Small intestine (tissue), 7 donors: Measurements from ENCODE around the gene NCAM1. TPM values are rescaled to one million over a fixed set of nuclear protein-coding genes. Genes with fewer than 3 reads are reported as not detected.

Source experiments
- DNase-seq, 2 donors: peaks; one replicate each; pipeline versions ENCODE4 v3.0.0 to v3.0.0-alpha.2; 2013
- FAIRE-seq: peaks from 2 replicates; lab custom pipeline; 2012; peaks lifted over from hg19 to GRCh38; lab: Jason Lieb, UNC
- H3K27ac ChIP-seq, 3 donors: one replicate each; pipeline ENCODE4 v1.5.1; 2013; ENCODE audit warnings: low read length in 2 of 3, mild to moderate bottlenecking in 2 of 3, control low read depth in 1 of 3, inconsistent platforms in 1 of 3, low read depth in 1 of 3, moderate library complexity in 1 of 3
- H3K27me3 ChIP-seq, 3 donors: one replicate each; pipeline ENCODE4 v1.6.1; 2013; ENCODE audit warnings: low read length in 3 of 3, inconsistent platforms in 1 of 3; ENCODE audit not compliant: control insufficient read depth in 3 of 3, insufficient read depth in 3 of 3
- H3K36me3 ChIP-seq, 3 donors: one replicate each; pipeline ENCODE4 v1.6.1; 2013; ENCODE audit warnings: low read length in 3 of 3, inconsistent platforms in 1 of 3, low read depth in 1 of 3, mild to moderate bottlenecking in 1 of 3, moderate library complexity in 1 of 3; ENCODE audit not compliant: control insufficient read depth in 3 of 3, insufficient read depth in 2 of 3
- H3K4me1 ChIP-seq, 3 donors: one replicate each; pipeline ENCODE4 v1.6.1; 2013; ENCODE audit warnings: low read length in 2 of 3, inconsistent platforms in 1 of 3, low read depth in 1 of 3, mild to moderate bottlenecking in 1 of 3, moderate library complexity in 1 of 3; ENCODE audit not compliant: control insufficient read depth in 3 of 3, insufficient read depth in 2 of 3
- H3K4me3 ChIP-seq, 3 donors: one replicate each; pipeline ENCODE4 v1.5.1; 2013; ENCODE audit warnings: low read length in 3 of 3, control low read depth in 1 of 3, inconsistent platforms in 1 of 3, low read depth in 1 of 3, mild to moderate bottlenecking in 1 of 3, moderate library complexity in 1 of 3
- H3K9me3 ChIP-seq, 2 donors: one replicate each; pipeline ENCODE4 v1.6.1; 2013; ENCODE audit warnings: low read depth in 1 of 2, low read length in 1 of 2; ENCODE audit not compliant: control insufficient read depth in 2 of 2, insufficient read depth in 1 of 2
- WGBS, 3 donors: extraction: QIAGEN DNeasy Blood & Tissue Kit; methylation state at CpG; one replicate each; pipeline ENCODE4 v1.1.7; 2013; 5-methylcytosine and 5-hydroxymethylcytosine counted together
- polyA plus RNA-seq, 4 donors: library from polyadenylated mRNA; stranded (reverse) in 3 of 4; unstranded in 1 of 4; fragments of 200-250 nt in 3 of 4; fragments of 120-200 nt in 1 of 4; gene quantifications; one replicate each; pipeline versions ENCODE4 v1.2.1 to v1.2.3, GENCODE V29; 2013
- donor health status: healthy with polysubstance abuse.
- donor health status: control.
- donor health status: control.
- donor health status: Bipolar disorder and iron deficiency.
- donor health status: healthy.

NCAM1 gene
- polyA plus RNA-seq, 4 donors, result 0.67 to 16.2 (median 9.1) TPM

DNA sequence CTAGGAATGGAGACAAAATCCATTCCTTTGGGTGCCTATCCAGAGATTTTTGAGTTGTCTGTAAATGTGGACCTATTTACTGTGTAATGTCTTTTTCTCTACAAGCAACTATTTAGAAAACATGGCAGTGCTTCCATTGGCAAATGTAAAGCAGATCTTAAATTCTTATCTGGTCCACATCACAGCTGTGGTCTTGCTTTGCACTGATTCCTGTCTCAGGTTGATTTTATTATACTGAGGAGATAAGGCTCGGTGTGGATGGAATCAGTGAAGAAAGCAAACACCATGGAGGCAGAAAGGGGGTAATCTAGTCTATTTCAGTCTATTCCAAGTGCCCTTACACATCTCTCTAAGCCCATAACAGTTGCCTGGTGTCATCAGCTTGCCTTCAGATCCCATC, 160.5 kb downstream of the NCAM1 start:
- Histone ChIP-seq H3K36me3 (no peaks in the 10 kb centered on the region), H3K27me3 (no peaks in the 10 kb centered on the region), H3K4me3 (no peak overlapping the region), H3K9me3 (no peaks in the 10 kb centered on the region), H3K4me1 (no peaks in the 10 kb centered on the region), H3K27ac (no peak overlapping the region)
- FAIRE-seq (no peak), DNase-seq (no peak)
- 4 to 45% (median 15%) methylated on average over 1 of the region's 1 CpG for WGBS, 3 donors

DNA sequence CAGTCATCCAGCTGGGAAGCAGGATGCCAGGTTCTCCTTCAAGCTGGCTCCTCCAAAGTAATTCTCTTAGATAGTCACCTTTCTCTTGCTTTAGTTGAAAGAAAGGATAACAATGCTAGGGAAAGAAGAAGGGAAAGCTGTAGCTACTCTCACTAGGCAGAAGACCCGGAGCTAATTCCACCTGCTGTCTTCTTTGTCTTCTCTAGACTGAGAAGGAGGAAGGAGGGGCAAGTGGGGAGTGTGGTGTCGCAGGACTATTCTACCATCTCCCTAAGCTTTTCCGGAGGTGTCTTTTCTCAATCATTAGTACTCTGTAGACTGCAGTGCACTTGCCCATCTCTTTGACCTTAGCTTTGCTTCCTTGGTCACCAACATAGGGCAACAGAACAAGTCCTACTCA, 162.8 kb downstream of the NCAM1 start:
- Histone ChIP-seq H3K4me1 (no peaks in the 10 kb centered on the region), H3K9me3 (no peaks in the 10 kb centered on the region), H3K36me3 (no peaks in the 10 kb centered on the region), H3K4me3 (no peak overlapping the region), H3K27me3 (no peaks in the 10 kb centered on the region), H3K27ac (no peak overlapping the region)
- DNase-seq, result no peak
- 68 to 79% (median 70%) methylated on average over 3 of the region's 3 CpGs for WGBS, 3 donors
- no peak for FAIRE-seq

DNA sequence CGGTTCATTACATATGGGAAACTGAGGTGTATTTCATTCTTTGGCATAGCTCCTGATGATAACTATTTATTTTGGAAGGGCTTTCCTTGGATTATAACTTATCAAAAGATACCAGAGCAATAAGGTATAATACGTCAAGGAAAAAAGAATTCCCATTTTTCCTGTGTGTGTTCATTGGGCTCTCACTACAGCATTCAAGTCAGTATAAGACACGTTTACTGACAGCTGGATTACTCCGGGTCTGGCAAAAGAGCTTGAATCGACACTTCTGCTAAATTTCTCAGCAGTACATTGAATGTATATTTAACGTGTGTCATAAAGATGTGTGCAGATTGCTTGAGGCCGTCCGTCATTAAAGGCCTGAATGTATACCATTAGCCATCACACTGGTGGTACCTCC, 163.4 kb downstream of the NCAM1 start:
- Histone ChIP-seq H3K36me3 (no peaks in the 10 kb centered on the region), H3K27me3 (no peaks in the 10 kb centered on the region), H3K27ac (no peak overlapping the region), H3K9me3 (no peaks in the 10 kb centered on the region), H3K4me3 (no peak overlapping the region), H3K4me1 (no peaks in the 10 kb centered on the region)
- FAIRE-seq (no peak), DNase-seq (no peak)
- 84 to 87% (median 85%) methylated on average over 8 of the region's 8 CpGs for WGBS, 3 donors

DNA sequence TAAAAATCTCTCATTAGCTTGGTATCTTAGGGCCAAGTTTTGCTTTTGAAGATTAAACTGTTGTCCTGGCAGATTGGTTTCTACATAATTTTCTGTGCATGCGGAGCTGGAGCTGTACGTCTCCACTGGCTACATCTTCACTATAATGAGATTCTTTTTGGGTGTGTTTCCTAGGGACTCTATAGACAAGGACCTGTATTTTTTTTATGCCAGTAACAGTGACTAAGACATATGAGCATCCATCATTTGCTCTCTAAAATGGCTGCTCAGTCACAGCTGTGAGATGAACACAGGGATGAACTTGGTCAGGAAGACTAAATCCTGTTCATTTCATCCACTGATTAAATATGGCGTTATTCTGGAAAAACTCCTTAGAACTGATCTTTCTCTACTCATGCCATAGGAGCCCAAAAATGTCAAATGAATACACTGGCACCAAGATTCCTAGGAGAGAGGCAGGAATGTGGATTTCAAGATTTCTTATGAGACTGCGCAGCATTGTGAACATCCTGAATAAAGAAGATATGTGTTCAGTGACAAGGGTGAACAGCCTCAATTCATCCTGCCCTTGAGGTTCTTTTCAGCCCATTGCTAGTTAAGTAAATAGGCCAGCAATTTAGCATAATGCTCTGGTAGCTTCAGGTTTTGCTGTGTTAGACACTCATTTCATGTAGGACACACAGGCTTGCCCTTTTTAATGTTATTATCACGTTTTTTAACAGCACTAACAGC, 168.2 kb downstream of the NCAM1 start:
- H3K9me3 ChIP-seq, result peaks cover 0 to 3% of the 10 kb centered on the region in 2 donors
- H3K4me3 ChIP-seq, result no peak overlapping the region
- no peaks in the 10 kb centered on the region for H3K4me1 ChIP-seq
- H3K36me3 ChIP-seq, result no peaks in the 10 kb centered on the region
- no peaks in the 10 kb centered on the region for H3K27me3 ChIP-seq
- H3K27ac ChIP-seq, result no peak overlapping the region
- FAIRE-seq (no peak), DNase-seq (no peak)
- 82 to 85% (median 82%) methylated on average over 5 of the region's 5 CpGs for WGBS, 3 donors

DNA sequence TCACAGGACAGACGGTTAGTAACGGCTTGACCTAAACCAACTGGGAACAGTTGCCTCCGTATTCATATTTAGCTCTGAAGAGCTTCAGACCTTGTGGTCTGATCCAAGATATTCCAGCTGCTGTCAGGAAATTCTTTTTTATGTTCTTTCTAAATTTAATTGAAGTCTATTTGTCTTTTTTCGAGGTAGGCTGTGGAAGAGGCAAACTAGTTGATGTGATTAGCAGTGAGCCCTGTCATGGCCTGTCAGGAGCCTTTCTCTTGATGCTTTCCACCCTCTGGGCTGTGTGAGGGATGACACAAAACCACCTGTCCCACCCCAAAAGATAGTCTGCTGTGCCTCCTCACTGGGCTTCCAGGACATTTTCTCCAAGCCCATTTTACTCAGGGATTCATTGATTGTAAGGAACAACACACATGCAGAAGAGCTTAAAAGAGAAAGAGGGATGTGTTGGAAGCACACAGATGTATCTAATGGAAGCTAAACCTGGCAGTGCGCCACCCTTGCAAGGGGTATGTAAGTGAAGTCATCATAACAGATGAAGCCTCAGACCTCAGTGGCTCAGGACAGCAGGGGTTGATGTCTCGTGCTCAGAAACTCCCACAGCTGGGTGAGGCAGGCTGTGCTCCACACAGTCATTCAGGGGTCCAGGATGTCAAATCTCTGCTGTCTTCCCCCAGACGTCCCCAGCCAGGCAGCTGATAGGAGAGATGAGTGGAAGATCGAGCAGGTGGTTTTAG, 170.0 kb downstream of the NCAM1 start:
- Histone ChIP-seq H3K36me3 (no peaks in the 10 kb centered on the region), H3K27ac (no peak overlapping the region), H3K4me1 (no peaks in the 10 kb centered on the region), H3K9me3 (peaks cover 0 to 3% of the 10 kb centered on the region in 2 donors), H3K4me3 (no peak overlapping the region), H3K27me3 (no peaks in the 10 kb centered on the region)
- FAIRE-seq (no peak), DNase-seq (no peak)
- 73 to 78% (median 74%) methylated on average over 8 of the region's 8 CpGs for WGBS, 3 donors

DNA sequence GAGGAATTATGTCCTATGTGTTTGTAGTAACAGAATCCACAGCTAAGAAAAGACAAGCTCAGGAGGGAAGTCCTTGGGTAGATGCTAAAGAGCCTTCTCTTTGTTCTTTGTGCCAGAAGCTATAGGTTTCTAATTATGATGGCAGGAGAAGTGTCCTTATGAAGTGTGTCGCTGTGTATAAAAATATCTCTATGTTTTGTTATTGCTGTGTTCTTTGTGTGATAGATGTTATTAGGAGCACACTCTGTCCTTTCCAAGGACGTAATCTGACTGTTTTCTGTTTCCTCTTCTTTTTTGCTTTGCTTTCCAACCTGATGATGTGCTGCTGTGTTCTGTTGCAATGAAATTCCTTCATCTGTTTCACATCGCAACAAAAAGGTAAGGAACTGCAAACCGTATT, 171.9 kb downstream of the NCAM1 start:
- WGBS, 3 donors, result 84 to 87% (median 84%) methylated on average over 4 of the region's 4 CpGs
- FAIRE-seq (no peak), DNase-seq (no peak)
- Histone ChIP-seq H3K9me3 (peaks cover 0 to 3% of the 10 kb centered on the region in 2 donors), H3K36me3 (no peaks in the 10 kb centered on the region), H3K4me1 (no peaks in the 10 kb centered on the region), H3K4me3 (no peak overlapping the region), H3K27ac (no peak overlapping the region), H3K27me3 (peaks cover 0 to 2% (median 0%) of the 10 kb centered on the region in 3 donors)

DNA sequence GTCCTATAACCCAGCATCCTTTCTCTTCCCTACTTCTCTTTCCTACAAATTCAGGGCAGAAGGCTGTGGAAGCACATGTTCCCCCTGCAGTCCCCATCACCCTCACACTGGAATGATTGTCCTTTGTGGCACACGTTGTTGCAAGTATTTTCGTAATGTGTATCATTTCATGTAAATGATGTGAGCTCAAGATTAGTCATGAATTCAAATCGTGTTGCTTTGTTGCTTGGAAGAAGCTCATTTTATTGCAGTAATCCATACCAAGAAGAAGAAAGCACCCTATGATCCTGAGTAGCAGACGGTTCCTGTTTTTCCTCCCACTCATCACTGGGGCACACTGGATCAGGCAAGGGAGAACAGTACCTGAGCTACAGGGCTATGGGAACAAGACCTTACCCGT, 173.4 kb downstream of the NCAM1 start:
- H3K27ac ChIP-seq, result no peak overlapping the region
- WGBS, 3 donors, result 78 to 88% (median 80%) methylated on average over 5 of the region's 5 CpGs
- H3K27me3 ChIP-seq, result peaks cover 0 to 2% (median 0%) of the 10 kb centered on the region in 3 donors
- no peak overlapping the region for H3K4me3 ChIP-seq
- H3K9me3 ChIP-seq, result peaks cover 0 to 3% of the 10 kb centered on the region in 2 donors
- H3K4me1 ChIP-seq, result no peaks in the 10 kb centered on the region
- no peaks in the 10 kb centered on the region for H3K36me3 ChIP-seq
- DNase-seq (no peak), FAIRE-seq (no peak)

DNA sequence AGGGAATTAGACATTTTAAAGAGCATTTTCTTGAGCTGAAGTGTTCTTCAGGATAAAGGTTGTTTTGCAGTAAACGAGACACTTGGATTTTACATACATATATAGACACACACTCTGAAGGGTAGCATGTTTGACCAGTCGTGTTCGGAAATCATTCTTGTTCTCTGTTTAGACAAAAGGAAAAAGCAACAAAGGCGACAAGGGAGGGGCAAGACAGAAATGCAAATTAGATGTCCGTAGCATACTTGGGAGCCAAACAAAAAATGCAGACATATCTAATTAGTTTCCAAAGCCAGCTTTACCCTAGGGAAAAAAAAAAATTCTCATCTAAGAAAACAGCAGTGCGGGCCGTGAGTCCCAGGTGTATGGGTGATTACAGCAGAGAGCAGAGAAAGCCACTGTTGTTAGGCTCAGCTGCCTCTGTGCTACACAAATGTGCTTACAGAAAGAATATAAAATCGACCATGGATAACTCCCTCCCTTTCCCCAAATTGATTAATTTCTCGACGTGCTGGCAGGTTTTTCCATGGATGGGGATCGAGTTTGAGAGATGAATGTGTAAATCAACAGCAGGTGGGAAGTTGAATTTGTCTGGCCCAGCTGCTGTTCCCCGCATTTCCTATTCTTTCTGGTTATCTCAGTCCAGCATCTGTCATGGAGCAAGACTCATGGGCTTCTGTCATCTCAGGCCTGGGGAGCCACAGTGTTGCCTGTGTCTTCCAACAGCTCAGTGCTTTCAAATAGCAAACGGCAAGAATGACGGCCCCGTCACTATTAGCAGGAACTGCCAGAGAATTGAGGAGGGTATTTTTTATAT, 176.7 kb downstream of the NCAM1 start:
- Histone ChIP-seq H3K27me3 (peaks cover 0 to 2% (median 0%) of the 10 kb centered on the region in 3 donors), H3K36me3 (no peaks in the 10 kb centered on the region), H3K27ac (no peak overlapping the region), H3K4me3 (no peak overlapping the region), H3K9me3 (no peaks in the 10 kb centered on the region), H3K4me1 (no peaks in the 10 kb centered on the region)
- DNase-seq (no peak), FAIRE-seq (no peak)
- WGBS, 3 donors, result 59 to 74% (median 67%) methylated on average over 15 of the region's 15 CpGs
